Stimulated activated CD4-positive, alpha-beta T cell treated with anti-CD3 and anti-CD28 coated beads, Interleukin-2, amount 100 ng/mL, for 4 hours (primary cell): ENCODE data around the gene MAN2A1.
"Not testable (repeated sequence)": the region's sequence is repeated elsewhere in the genome, so short reads cannot be mapped to it uniquely, and the experiment has no call there.

ENCODE experiments used
- DNase-seq: peaks from one replicate; pipeline ENCODE4 v3.0.0-alpha.2; 2020; ENCODE audit warnings: low read depth

Gene MAN2A1

GRCh38 chr5:109868737-109869136 lies 179.0 kb downstream of the MAN2A1 start:
- no peak for DNase-seq

GRCh38 chr5:109873687-109874086 lies 184.0 kb downstream of the MAN2A1 start:
- DNase-seq, result no peak

- no peak for DNase-seq
Observed at GRCh38 chr5:109874108-109874507, 184.4 kb downstream of the MAN2A1 start.

- no peak for DNase-seq
Observed at GRCh38 chr5:109876030-109876725, 186.5 kb downstream of the MAN2A1 start.

- no peak for DNase-seq
Observed at GRCh38 chr5:109876941-109877669, 187.4 kb downstream of the MAN2A1 start.

GRCh38 chr5:109877670-109878045 lies 187.9 kb downstream of the MAN2A1 start:
- DNase-seq, result no peak

GRCh38 chr5:109878887-109879286 lies 189.2 kb downstream of the MAN2A1 start:
- no peak for DNase-seq

- DNase-seq, result no peak
Observed at GRCh38 chr5:109880907-109881685, 191.4 kb downstream of the MAN2A1 start.

GRCh38 chr5:109882546-109882945 lies 192.8 kb downstream of the MAN2A1 start:
- no peak for DNase-seq

GRCh38 chr5:109884676-109885075 lies 194.9 kb downstream of the MAN2A1 start:
- DNase-seq, result no peak

GRCh38 chr5:109885205-109885604 lies 195.5 kb downstream of the MAN2A1 start:
- DNase-seq, result no peak

GRCh38 chr5:109888989-109889388 lies 199.3 kb downstream of the MAN2A1 start:
- no peak for DNase-seq

- not testable (repeated sequence) for DNase-seq
Observed at GRCh38 chr5:109893271-109893670, 203.5 kb downstream of the MAN2A1 start.

- DNase-seq, result no peak
Observed at GRCh38 chr5:109898269-109899162, 208.8 kb downstream of the MAN2A1 start.

GRCh38 chr5:109899163-109899535 lies 209.4 kb downstream of the MAN2A1 start:
- no peak for DNase-seq

- no peak for DNase-seq
Observed at GRCh38 chr5:109900461-109900860, 210.7 kb downstream of the MAN2A1 start.

GRCh38 chr5:109900911-109901627 lies 211.3 kb downstream of the MAN2A1 start:
- DNase-seq, result no peak

- DNase-seq, result no peak
Observed at GRCh38 chr5:109901628-109901981, 211.9 kb downstream of the MAN2A1 start.

GRCh38 chr5:109903061-109903460 lies 213.3 kb downstream of the MAN2A1 start:
- DNase-seq, result no peak

- DNase-seq, result no peak
Observed at GRCh38 chr5:109905906-109906305, 216.2 kb downstream of the MAN2A1 start.

GRCh38 chr5:109907189-109907588 lies 217.5 kb downstream of the MAN2A1 start:
- no peak for DNase-seq
